HL-60/S4 treated with retinoic acid at 250 ng/mL for 4 days and 3 days (cell line): ENCODE results near the gene ABI3BP.

Experiments
- in situ Hi-C: fragments of 300-500 bp; cut with MboI; formaldehyde crosslinking; loops from 2 replicates; pipeline ENCODE4 v1.7.0; 2022; ENCODE audit warnings: low sequenced_read_pairs

ABI3BP gene

DNA sequence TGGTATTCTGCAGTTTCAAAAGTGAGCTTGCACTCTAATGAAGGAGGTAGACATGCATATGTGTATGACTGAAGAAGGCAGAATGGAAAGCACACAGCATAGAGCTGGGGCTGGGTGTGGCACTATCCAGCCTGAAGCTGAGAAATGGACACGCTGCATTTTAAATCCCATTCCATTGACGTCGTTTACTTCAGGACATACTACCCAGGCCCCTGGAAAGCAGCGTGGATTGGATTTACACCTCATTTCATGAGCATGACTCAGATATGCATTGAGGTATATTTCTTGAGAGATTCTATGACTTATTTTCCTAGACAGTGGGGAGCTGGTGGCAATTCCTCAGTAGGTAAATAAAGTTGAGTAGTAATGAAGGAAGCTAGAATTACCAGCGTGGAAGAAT is 101.4 kb downstream of the ABI3BP start:
- in situ Hi-C loops: no loop called here

DNA sequence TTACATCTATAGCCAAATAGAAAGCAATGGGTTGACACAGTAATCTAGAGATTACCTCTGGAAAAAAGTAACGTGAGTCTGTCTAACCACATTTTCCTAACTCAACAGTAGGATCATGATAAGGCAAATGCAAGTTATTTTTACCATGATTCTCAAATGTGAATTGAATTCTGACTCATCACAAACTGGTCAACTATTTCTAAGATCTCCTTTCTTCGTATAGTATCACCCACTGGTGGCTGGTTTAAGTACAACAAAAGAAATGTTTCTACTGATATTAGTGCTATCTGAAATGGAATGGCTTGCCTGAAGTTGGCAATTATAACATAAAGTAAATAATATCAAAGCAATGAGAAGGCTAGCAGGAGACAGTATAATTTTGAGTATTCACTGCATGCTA is 102.2 kb downstream of the ABI3BP start:
- in situ Hi-C loops: no loop called here

DNA sequence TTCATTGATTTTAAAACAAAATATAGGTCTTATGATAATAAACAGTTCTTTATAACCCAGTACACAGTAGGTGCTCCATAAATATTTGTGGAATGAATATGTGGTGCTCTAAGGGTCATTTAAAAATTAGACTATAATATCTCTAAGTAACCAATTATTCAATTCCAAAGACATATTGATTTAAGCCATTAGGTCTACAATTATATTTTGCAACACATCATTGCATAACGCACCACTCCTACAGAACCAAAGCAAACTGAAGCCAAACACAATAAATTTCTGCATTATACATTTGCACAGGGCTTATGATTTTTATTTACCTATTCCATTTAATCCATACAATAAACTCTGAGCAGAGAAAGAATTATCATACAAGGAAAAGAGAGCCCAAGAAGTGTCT is 104.3 kb downstream of the ABI3BP start:
- in situ Hi-C loops: no loop called here

DNA sequence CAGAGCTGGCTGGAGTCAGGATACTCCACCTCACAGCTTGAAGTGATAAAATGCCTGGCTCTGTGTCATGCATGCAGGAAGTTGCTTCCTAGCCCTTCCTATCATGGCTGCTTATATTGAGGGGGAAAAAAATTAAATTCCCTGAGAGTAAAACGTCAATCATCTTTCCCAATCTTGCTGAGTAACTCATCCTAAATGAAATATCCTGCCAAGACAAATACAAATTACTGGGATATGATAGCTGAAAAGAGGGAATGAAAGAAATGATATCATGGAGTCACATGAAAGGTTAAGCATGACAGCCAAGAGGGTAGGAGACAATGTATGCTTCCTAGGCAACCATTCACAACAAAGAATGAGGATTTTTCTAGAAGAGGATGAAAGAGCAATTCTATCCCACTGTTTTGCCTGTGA is 110.6 kb downstream of the ABI3BP start:
- in situ Hi-C loops: no loop called here

DNA sequence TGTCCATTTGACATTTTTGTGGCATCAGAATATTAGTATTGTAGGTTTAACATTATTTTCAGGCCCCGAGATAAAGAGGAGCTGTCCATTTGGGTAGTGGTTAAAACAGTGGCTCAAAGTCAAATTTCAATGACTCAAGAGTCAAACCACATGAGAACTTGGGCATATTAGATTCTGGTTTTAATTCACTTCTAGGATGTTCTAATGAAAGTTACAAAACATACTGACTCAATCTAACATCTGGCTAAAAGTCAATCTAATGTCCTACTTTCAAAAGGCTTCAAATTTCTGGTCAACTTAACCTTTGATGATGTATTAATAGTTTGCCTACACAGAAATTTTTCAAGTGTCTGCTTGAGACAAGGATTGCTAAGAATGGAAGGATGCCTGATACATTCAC is 112.4 kb downstream of the ABI3BP start:
- in situ Hi-C loops: no loop called here

DNA sequence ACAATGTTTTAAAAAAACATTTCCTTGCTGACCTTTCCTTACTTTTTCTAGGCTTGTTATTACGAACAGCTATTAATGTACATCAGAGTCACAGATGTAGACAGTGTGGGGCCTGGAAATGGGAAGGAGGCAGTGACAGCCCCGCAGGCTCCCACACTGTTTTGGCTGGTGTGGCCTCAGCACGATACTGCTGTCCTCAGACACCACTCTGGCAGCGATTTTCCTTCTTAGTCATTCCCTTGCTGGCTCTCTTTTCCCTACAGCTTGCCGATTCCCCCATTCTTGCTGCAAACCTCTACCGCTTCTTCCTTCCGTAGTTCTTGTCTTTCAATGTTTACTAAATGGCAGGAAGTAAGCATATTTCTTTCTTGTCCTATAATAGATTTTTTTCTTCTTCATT is 113.1 kb downstream of the ABI3BP start:
- in situ Hi-C loops: no loop called here

GRCh38 chr3:100879195-100879810 is 113.9 kb downstream of the ABI3BP start:
- in situ Hi-C loops: no loop called here

DNA sequence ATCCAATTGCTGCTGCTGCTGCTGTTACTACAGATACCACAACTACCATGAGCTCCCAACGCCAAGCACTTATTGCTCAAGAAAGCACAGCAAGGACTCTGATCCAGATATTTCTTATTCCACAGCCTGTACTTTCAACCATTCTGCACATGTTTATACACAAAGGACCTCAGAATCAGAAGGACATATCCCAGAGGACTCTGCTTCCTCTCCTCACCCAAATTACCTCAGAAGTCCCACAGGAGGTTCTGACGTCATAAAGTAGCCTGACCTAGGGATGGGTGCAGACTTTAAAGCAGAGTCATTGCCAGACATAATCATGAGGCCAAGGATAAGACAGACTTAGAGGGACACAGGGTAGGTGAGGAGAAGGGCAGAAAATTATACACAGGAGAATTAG is 115.9 kb downstream of the ABI3BP start:
- in situ Hi-C loops: no loop called here

- in situ Hi-C loops: no loop called here
Measured at GRCh38 chr3:100875239-100875638, 118.0 kb downstream of the ABI3BP start.

- in situ Hi-C loops: no loop called here
Measured at GRCh38 chr3:100873611-100874010, 119.6 kb downstream of the ABI3BP start.

DNA sequence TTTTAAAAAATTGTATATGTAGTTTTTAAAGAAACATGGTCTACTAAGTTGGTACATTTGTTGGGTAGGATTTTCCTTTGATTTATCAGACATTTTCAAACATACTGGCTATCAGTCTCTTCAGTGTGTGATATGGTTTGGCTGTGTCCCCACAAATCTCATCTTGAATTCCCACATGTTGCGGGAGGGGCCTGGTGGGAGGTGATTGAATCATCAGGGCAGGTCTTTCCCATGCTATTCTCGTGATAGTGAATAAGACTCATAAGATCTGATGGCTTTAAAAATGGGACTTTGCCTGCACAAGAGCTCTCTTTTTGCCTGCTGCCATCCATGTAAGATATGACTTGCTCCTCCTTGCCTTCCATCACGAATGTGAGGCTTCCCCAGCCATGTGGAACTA is 121.9 kb downstream of the ABI3BP start:
- in situ Hi-C loops: no loop called here

GRCh38 chr3:100869787-100870186 is 123.4 kb downstream of the ABI3BP start:
- in situ Hi-C loops: no loop called here

- in situ Hi-C loops: no loop called here
Measured at GRCh38 chr3:100868894-100869293, 124.3 kb downstream of the ABI3BP start.

GRCh38 chr3:100868096-100868495 is 125.1 kb downstream of the ABI3BP start:
- in situ Hi-C loops: no loop called here

- in situ Hi-C loops: no loop called here
Measured at GRCh38 chr3:100865442-100865841, 127.8 kb downstream of the ABI3BP start.

- in situ Hi-C loops: no loop called here
Measured at GRCh38 chr3:100864471-100865250, 128.6 kb downstream of the ABI3BP start.

DNA sequence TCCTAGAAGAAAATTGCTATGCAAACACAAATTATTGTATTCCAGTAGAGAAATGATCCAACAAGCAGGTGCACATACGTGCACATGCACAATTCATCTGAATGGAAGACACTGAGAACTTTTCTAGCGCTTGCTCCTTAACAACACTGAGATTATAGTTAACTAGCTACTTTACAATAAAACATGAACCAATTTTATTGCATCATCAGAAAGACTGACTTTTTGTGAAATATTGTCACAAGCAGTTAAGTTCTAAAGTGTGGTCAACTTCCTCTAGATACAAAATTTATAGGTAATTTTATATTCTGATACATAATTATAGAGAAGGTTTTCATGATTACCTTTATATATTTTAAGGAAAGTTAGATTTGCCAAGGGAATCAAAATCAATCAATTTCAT is 135.4 kb downstream of the ABI3BP start:
- in situ Hi-C loops: no loop called here

DNA sequence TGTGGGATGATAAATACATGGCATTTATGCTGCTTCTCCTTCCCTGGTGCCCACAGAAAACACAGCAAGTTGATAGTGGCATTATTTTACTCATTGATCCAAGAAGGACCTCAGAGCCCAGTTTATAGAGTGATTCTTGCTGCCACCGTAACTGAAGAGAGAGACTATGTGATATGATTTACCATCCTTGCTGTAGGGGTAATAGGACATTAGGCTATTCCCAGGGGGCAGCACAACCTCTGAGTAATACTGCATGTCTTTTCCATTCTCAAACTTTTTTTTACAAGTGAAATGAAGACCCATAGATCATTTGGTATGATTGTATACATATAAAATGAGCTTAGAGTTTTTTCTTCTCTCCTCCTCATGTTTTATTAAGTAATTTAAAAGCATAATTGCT is 136.4 kb downstream of the ABI3BP start:
- in situ Hi-C loops: no loop called here

DNA sequence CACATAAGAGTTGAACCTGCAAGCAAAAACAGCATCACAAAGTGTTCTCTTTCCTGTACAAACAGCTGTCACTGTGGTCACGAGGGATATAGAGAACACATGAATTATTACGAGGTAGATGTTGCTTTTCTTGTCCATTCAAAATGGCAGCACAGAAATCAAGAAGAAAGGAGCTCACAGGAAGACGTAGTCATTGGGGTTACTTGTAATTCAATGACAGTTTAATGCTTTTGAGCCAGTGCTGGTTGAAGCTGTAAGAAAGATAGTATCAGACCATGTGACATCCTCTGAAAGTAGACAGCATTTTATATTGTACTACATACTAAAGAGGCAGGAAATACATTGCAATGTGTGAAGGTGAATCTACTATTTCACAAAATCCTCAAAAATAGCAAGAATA is 140.4 kb downstream of the ABI3BP start:
- in situ Hi-C loops: no loop called here

GRCh38 chr3:100850701-100851100 is 142.5 kb downstream of the ABI3BP start:
- in situ Hi-C loops: no loop called here

GRCh38 chr3:100850156-100850555 is 143.1 kb downstream of the ABI3BP start:
- in situ Hi-C loops: no loop called here

DNA sequence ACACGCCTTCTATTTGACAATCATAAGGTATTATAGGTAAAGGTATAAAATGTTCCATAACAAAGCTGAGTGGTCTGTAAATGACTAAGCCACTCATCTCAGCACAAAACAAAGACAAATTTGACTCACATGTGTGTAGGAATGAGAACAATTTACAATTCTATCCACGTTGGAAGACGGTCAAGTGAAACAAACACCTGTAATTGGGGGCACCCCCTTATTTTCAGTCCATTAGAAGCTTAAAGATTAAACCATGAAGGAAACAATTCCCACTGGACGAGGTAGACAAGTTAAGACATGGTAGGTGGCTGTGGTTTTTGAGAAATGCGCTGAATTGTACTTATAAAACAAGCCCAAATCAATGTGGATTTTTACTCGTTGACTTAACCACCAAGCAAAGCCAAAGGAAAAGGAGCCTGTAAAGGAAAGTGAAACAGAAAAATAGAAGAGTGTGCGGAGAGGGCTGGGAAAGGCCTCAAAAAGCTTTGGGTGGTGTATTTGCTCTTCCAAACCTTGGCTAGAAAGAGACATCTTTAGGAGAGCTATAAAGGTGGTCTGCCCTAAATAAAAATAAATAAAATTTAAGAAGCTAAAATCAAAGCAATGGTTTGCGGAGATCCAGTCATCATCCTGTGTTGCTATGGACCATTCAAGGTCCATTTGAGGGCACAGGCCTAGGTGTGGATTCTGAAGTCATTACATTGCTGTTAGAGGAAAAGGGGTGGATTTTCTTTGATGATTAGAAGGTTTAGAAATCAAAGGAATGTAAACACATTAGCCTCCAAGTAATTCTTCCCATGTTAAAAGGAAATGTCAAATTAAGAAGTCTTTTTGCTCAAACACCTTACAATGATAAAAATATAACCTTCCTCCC is 148.9 kb downstream of the ABI3BP start:
- in situ Hi-C loops: no loop called here
